ENCODE data around the gene ANKRD17.

ANKRD17 gene

GRCh38 chr4:73197220-73197619, 61.4 kb downstream of the ANKRD17 start:
- DNase-seq = no peak

DNA sequence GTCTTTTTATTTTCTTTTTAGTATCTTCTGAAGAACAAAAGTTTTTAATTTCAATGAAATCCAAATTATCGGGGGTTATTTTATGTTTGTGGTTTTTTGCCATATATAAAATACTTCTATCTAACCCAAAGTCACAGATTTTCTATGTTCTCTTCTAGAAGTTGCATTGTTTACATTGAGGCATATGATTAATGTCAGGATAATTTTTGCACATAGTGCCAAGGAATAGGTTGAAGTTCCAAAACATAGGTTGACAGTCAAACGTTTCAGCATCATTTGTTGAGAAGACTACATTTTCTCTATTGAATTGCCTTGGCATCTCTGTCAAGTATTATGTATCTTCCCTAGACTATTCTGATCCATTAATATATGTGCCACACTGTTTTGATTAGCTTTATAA, 64.5 kb downstream of the ANKRD17 start:
- DNase-seq = no peak

DNA sequence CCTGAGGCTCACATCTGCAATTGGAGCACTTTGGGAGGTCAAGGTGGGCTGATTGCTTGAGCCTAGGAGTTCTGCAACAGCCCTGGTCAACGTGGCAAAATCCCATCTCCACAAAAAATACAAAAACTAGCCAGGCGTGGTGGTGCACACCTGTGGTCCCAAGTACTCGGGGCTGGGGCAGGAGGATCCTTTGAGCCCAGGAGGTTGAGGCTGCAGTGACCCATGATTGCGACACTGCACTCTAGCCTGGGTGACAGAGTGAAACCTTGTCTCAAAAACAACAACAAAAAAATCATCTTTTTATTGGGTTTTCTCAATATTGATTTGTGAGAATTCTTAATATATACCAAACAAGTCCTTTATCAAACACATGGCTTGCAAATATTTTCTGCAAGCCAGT, 64.9 kb downstream of the ANKRD17 start:
- no peak for DNase-seq

GRCh38 chr4:73193155-73193554, 65.4 kb downstream of the ANKRD17 start:
- no peak for DNase-seq

DNA sequence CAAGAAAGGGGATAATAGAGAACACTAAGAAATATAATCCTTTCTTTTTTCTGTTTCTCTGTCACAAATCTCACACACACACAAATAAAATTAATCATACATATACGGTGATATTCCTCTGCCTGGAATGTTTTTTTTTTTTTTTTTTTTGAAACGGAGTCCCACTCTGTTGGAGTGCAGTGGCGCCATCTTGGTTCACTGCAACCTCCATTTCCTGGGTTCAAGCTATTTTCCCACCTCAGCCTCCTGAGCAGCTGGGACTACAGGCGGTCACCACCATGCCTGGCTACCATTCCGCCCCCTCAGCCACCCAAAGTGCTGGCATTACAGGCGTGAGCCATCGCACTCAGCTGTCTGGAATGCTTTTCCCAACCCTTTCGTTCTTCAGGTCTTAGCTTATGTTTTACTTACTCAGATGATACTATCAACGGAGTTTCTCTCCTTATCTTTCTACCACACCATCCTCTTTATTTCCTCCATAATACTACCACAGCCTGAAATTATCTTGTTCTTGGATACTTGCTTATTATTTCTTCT, 69.3 kb downstream of the ANKRD17 start:
- DNase-seq = no peak

DNA sequence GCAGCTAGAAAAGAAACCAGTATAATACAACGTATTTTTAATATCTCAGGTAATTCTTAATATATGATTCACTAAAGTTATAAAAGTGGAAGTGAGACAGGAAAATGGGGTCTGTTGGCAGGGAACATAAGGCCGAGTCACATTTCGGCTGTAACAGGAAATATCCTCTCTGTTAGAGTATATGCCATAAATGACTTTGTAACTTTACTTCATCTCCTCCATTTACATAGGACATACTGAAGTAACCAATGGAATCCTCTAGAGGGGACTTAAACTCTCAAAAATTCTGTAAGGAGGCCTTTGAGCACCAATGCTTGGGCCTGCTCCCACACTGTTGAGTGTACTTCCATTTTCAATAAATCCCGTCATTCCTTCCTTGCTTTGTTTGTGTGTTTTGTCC, 71.3 kb downstream of the ANKRD17 start:
- DNase-seq = no peak

DNA sequence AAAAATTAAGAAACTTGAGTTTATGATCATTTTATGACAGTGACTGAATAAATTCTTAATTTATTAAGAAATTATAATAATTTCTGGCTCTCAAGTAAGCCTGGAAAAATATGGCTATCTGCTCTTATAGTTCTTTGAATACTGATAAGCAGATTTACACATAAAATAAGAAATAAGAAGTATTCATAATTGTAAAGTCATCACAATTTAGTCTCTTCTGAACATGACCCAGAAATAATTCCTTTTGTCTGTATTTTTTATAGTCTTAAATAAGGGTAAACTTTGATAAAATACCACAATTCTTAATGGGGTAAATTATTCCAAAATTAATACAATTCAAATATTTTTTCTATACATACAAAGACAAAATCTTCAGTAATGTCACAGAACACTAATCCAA, 72.7 kb downstream of the ANKRD17 start:
- no peak for DNase-seq

DNA sequence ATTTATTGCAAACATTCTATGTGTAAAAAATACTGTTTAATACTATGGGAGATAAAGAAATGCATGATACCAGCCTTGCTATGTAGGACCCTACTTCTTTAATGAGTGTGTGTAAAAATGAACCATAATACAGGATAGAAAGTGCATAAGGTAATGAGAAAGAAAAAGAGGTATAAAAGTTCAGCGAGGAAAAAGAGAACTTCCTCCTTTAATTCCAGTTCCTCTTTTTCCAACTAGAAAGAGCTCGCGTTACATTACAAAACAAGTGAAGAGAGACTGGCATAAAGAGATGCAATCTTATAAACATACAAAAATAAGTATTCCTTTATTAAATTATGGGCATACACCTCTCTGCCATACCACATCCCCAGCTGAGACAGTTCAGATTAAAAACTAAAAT, 77.4 kb downstream of the ANKRD17 start:
- DNase-seq = no peak

DNA sequence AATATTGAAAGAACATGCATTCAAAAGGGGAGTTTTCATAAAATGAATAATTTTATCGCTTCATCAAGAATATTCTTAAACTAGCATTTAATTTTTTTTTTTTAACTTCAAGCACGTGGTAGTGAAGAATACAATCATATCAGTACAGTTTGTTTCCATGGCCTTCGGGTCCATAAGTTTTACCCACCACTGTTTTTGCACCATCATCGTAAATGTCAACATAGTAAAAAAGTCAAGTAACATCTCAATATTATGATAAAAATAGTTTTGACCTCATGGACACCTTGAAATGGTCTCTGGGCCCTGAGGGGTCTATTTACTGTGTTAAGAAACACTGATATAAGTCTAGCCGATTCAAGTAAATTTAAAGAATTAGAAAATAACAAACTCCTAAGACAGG, 80.2 kb downstream of the ANKRD17 start:
- no peak for DNase-seq

- no peak for DNase-seq
Measured at GRCh38 chr4:73172161-73172560, 86.4 kb downstream of the ANKRD17 start.

GRCh38 chr4:73170518-73171198, 87.9 kb downstream of the ANKRD17 start:
- DNase-seq = no peak

DNA sequence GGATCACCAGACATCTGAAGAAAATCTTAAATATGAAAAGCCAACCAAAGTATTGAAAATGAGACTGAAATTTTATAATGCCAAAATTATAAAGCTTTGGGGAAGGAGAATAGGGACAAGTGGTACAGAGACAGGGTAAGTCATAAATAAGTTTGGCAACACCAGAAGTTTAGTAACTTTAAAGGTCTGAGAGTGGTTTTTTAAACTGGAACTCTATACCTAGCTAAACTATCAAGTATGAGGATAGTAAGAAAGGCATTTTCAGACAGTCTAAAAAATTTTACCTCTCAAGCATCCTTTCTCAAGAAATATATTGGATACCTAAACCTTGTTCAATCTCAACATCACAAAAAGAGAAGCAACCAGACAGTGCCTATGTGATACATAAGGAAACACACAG, 92.4 kb downstream of the ANKRD17 start:
- DNase-seq = no peak

DNA sequence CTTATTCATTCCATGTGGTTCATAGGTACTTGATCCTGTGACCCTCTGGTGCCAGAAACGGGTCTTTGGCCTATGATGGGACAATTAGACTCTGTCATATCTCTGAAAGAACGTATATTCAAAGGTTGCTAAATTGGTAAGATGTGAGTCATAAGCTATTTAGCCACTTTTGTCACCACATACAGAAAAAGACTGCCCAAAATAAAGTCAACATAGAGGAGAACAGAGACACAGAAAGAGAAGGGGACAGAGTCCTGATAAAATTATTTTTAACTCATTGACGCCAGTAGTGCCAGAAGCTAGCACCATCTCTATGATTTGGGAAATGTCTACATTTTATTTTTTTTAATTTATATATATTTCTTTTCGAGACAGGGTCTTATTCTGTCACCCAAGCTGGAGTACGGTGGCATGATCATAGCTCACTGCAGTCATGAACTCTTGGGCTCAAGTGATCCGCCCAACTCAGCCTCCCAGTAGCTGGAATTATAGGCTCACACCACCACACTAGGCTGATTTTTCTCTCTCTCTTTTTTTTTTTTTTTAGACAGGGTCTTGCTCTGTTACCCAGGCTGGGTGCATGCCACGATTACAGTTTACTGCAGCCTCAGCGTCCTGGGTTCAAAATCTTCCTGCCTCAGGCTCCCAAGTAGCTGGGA, 96.9 kb downstream of the ANKRD17 start:
- no peak for DNase-seq

- DNase-seq = no peak
Measured at GRCh38 chr4:73156394-73156793, 102.2 kb downstream of the ANKRD17 start.

- no peak for DNase-seq
Measured at GRCh38 chr4:73152893-73153292, 105.7 kb downstream of the ANKRD17 start.

DNA sequence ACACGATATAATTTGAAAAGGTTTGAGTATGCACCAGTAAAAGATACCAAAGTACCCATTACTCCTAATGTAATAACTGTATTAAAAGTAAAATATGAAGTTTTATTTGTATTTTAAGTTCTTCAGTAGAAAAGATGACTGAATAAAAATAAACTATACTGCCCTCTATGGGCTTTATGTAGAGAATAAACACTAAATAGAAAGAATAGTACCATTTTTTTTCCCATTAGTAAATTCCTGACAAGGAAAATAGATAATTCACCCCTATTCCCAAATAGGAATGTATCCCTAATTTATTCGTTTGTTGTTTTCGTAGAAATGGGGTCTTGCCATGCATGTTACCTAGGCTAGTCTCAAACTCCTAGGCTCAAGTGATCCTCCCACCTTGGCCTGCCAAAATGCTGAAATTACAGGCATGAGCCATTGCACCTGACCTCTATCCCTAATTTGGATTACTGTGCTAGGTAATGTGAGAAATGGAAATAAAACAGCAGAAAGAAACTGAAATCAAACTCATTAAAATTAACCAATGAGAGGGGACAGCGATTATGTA, 115.5 kb downstream of the ANKRD17 start:
- DNase-seq = no peak

- DNase-seq = no peak
Measured at GRCh38 chr4:73139991-73140390, 118.6 kb downstream of the ANKRD17 start.

DNA sequence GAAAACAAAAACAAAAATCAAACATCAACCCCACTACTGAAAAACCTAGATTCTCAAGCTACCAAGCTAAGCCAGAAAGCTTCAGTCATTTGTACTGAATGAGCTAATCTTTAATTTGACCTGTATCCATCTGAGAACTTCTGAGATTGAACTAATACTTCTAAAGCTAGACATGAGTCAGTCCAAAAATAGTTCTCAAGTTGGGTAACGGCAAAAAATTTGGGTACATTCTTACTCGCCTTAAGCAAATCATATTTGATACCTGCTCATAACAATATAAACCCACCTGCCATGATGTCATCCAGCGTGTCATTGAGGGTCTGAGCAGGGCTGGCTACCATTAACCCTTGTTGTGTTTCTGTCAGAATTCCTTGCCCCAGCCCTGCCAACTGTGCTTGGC, 119.4 kb downstream of the ANKRD17 start:
- DNase-seq = no peak

DNA sequence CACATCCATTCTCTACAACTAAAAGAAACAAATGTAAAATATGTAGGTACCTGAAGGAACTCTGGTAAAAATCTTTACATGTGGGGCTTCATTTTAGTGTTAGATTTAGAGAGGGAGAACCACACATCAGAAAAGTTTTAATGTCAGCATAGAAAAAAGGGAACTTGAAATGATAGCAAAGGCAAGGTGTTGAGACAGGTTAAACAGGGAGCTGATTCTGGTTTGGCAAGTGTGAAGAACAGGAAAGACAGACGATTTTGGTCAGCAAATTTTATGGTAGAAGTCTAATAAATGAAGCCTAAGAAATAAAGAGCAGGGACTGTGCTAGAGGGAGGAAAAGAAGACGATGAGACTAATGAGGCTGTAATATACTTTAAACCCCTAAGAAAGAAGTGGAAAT, 121.5 kb downstream of the ANKRD17 start:
- DNase-seq = no peak

DNA sequence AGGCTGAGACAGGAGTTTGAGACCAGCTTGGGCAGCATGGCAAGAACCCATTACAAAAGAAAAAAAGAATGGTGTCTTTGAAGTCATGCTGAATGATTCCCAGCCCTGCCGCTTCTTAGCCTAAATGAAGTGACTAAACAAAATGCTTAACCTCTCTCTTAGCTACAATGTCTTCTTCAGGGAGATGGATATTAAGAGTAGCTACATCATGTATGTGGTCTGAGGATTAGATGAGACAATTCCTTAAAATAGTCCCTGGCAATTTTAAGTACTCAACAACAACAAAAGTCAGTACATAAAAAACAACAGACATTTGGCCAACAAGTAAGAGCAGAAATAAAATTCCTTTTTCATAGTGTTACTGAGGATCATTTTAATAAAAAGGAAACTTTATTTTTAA, 124.8 kb downstream of the ANKRD17 start:
- no peak for DNase-seq

DNA sequence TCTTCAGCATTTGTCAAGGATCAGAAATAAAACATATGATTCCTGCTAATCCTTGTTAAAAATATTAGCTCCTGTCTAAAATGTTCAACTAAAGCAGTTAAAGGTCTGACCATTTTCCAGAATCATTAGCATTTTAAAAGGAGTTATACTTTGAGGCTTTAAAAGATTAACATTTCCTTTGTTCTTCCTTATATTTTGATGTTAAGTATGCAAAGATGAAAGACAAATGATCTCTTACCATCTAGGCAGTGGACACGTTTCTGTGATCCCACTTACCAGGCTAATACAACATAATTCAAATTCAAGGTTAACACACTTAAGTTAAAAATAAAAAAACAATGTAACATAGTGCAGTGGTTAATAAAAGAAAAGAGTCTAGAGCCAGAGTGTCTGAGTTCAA, 127.3 kb downstream of the ANKRD17 start:
- no peak for DNase-seq

DNA sequence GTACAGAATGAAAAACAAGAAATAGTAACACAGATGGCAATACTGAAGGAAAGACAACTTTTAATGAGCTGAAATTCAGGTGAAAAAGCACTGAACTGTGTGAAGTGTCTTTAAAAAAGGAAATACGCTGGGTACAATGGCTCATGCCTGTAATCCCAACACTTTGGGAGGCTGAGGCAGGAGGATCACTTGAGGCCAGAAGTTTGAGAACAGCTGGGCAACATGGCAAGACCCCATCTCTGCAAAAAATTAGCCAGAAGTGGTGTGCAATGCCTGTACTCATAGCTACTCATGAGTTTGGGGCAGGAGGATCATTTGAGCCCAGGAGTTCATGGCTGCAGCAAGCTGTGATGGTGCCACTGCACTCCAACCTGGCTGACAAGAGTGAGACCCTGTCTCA, 129.3 kb downstream of the ANKRD17 start:
- no peak for DNase-seq

- no peak for DNase-seq
Measured at GRCh38 chr4:73127839-73128453, 130.7 kb downstream of the ANKRD17 start.

DNA sequence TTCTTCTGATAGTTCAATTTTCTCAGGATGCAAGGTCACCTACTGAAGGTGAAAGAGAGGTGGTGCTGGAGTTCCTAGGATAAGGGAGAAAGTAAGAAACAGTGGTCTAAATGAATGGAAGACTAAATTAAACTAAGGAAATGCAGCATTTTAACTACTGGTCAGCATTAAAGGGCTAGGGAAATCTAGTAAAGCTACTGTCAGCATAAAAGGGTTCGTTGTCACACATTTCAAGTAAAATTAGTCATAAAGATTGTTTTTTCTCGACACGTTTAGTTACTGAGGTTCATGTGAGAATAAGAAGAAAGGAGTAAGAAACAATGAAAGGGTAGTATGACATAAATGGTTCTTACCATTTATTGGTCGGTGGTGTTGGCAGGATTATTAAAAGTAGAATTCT, 149.1 kb downstream of the ANKRD17 start:
- DNase-seq = no peak
